DND-41 (cell line): ENCODE measurements around the gene NEGR1.
A peak's percentile ranks its signal among the peaks of the same experiment; 100 is the strongest.

ENCODE experiments used
- ATAC-seq: fragments of 200-7000 bp; cut with Tn5 transposase; 3 replicates; pipeline ENCODE4 v1.9.1; 2021; ENCODE audit warnings: low read depth; ENCODE audit not compliant: insufficient read depth
- DNase-seq: peaks from one replicate; pipeline ENCODE4 v3.0.0-alpha.2; 2020
- H2AFZ ChIP-seq: 2 replicates; pipeline ENCODE4 v1.6.0; 2012; ENCODE audit warnings: low read depth, low read length
- H3K27ac ChIP-seq: 2 replicates; pipeline ENCODE4 v1.5.1; 2012; ENCODE audit warnings: low read length, inconsistent platforms
- H3K27me3 ChIP-seq: fragments of 200-600 bp; sonication (generic); 2 replicates; pipeline ENCODE4 v1.6.0; 2012; ENCODE audit warnings: low read length, mild to moderate bottlenecking, inconsistent platforms; ENCODE audit not compliant: insufficient read depth, poor library complexity
- H3K36me3 ChIP-seq: 2 replicates; pipeline ENCODE4 v1.5.1; 2012; ENCODE audit warnings: low read length, inconsistent platforms; ENCODE audit not compliant: insufficient read depth
- H3K4me1 ChIP-seq: 2 replicates; pipeline ENCODE4 v1.5.1; 2012; ENCODE audit warnings: mild to moderate bottlenecking, low read length; ENCODE audit not compliant: insufficient read depth
- H3K4me2 ChIP-seq: 2 replicates; pipeline ENCODE4 v1.6.0; 2012; ENCODE audit warnings: mild to moderate bottlenecking, moderate library complexity, low read length, inconsistent platforms; ENCODE audit not compliant: insufficient read depth
- H3K4me3 ChIP-seq, 2 experiments: fragments of 200-600 bp in 1 of 2; shearing (Covaris generic) in 1 of 2; 2 replicates each; pipeline ENCODE4 v1.5.1; 2012 to 2016; ENCODE audit warnings: inconsistent platforms in 2 of 2, low read length in 2 of 2, mild to moderate bottlenecking in 2 of 2, low read depth in 1 of 2, moderate library complexity in 1 of 2
- H3K79me2 ChIP-seq: 2 replicates; pipeline ENCODE4 v1.6.0; 2012; ENCODE audit warnings: low read length, inconsistent platforms; ENCODE audit not compliant: insufficient read depth
- H3K9ac ChIP-seq: 2 replicates; pipeline ENCODE4 v1.6.0; 2012; ENCODE audit warnings: low read depth, mild to moderate bottlenecking, inconsistent platforms, low read length, moderate library complexity
- H3K9me3 ChIP-seq: 2 replicates; pipeline ENCODE4 v1.5.1; 2012; ENCODE audit warnings: low read length, moderate library complexity, mild to moderate bottlenecking, inconsistent platforms; ENCODE audit not compliant: insufficient read depth, severe bottlenecking
- H4K20me1 ChIP-seq: 2 replicates; pipeline ENCODE4 v1.6.0; 2012; ENCODE audit warnings: low read length; ENCODE audit not compliant: insufficient read depth
- EZH2 ChIP-seq: IDR thresholded peaks from 3 replicates; pipeline ENCODE4 v1.6.1; 2012; ENCODE audit warnings: borderline replicate concordance, low read depth, mild to moderate bottlenecking, moderate library complexity, low read length, inconsistent platforms; ENCODE audit not compliant: severe bottlenecking
- TF ChIP-seq, protein P1 (sequence below): IDR thresholded peaks from 2 replicates; pipeline ENCODE4 v1.5.1; 2012; ENCODE audit warnings: borderline replicate concordance, low read length, moderate library complexity, mild to moderate bottlenecking; ENCODE audit not compliant: poor library complexity, severe bottlenecking; ENCODE audit errors: extremely low read depth

The NEGR1 gene

GRCh38 chr1:71719330-71719729, 563.0 kb downstream of the NEGR1 start:
- no peaks in the 10 kb centered on the region for H3K79me2 ChIP-seq
- H3K4me3 ChIP-seq, result no peak overlapping the region
- DNase-seq (no peak), ATAC-seq (no peak)
- H3K4me2 ChIP-seq, result no peak overlapping the region
- TF ChIP-seq EZH2, result no peak
- TF ChIP-seq, protein P1, sequence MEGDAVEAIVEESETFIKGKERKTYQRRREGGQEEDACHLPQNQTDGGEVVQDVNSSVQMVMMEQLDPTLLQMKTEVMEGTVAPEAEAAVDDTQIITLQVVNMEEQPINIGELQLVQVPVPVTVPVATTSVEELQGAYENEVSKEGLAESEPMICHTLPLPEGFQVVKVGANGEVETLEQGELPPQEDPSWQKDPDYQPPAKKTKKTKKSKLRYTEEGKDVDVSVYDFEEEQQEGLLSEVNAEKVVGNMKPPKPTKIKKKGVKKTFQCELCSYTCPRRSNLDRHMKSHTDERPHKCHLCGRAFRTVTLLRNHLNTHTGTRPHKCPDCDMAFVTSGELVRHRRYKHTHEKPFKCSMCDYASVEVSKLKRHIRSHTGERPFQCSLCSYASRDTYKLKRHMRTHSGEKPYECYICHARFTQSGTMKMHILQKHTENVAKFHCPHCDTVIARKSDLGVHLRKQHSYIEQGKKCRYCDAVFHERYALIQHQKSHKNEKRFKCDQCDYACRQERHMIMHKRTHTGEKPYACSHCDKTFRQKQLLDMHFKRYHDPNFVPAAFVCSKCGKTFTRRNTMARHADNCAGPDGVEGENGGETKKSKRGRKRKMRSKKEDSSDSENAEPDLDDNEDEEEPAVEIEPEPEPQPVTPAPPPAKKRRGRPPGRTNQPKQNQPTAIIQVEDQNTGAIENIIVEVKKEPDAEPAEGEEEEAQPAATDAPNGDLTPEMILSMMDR, result no peak
- H3K36me3 ChIP-seq, result no peaks in the 10 kb centered on the region
- peaks cover 10% of the 10 kb centered on the region for H3K9me3 ChIP-seq
- no peak overlapping the region for H3K27ac ChIP-seq
- no peak overlapping the region for H3K9ac ChIP-seq
- no peaks in the 10 kb centered on the region for H3K27me3 ChIP-seq
- no peak overlapping the region for H2AFZ ChIP-seq
- no peaks in the 10 kb centered on the region for H3K4me1 ChIP-seq
- no peaks in the 10 kb centered on the region for H4K20me1 ChIP-seq

- Histone ChIP-seq H2AFZ (no peak overlapping the region), H3K27ac (no peak overlapping the region), H3K79me2 (no peaks in the 10 kb centered on the region), H3K27me3 (no peaks in the 10 kb centered on the region), H3K36me3 (no peaks in the 10 kb centered on the region), H3K4me3 (no peak overlapping the region), H3K9ac (no peak overlapping the region), H3K4me1 (0 out of 2 replicates have a peak, but pooled peaks cover 3% of the 10 kb centered on the region), H4K20me1 (no peaks in the 10 kb centered on the region), H3K9me3 (peaks cover 22% of the 10 kb centered on the region), H3K4me2 (no peak overlapping the region)
- DNase-seq (no peak), ATAC-seq (no peak)
- TF ChIP-seq, protein P1, result no peak
These were observed 565.2 kb downstream of the NEGR1 start for GRCh38 chr1:71717186-71717585.

- ATAC-seq, result no peak
- Histone ChIP-seq H3K4me1 (peaks cover 17% of the 10 kb centered on the region), H3K4me2 (no peak overlapping the region), H3K4me3 (no peak overlapping the region), H3K79me2 (no peaks in the 10 kb centered on the region), H3K9me3 (peaks cover 23% of the 10 kb centered on the region), H3K27ac (no peak overlapping the region), H3K9ac (no peak overlapping the region), H2AFZ (no peak overlapping the region), H3K27me3 (no peaks in the 10 kb centered on the region), H4K20me1 (no peaks in the 10 kb centered on the region), H3K36me3 (no peaks in the 10 kb centered on the region)
- no peak for TF ChIP-seq EZH2
- TF ChIP-seq, protein P1, result no peak
- no peak for DNase-seq
These were observed 570.9 kb downstream of the NEGR1 start for GRCh38 chr1:71711456-71711855.

DNA sequence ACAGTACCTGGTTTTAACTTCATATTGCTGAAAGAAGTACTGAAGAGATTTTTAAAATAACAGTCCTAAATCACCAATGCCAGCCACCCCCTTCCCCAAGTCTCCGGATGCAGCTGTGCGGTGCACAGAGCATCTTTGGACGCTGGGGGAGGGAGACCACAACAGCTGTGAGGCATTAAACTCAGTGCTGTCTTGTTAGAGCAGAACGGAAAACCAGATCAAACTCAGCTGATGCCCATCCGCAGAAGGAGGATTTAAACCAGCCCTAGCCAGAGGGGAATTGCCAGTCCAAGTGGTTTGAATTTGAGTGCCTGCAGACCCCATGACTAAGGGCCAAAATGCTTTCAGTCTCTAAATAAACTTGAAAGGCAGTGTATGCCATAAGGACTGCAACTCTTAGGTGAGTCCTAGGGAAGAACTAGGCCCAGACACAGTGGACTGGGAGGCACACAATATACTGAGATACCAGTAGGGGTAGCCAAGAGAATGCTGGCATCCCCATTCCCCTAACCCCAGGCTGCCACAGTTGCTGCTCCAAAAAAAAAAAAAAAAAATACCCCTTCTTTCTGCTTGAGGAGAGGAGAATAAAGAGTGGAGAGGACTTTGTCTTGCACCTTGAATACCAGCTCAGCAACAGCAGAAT, 576.2 kb downstream of the NEGR1 start:
- H3K4me3 ChIP-seq, result 0 out of 4 replicates have a peak overlapping the region, but pooled peaks of 1 of the 2 experiments have one; percentile 20
- peak overlapping the region; percentile 74 for H3K27ac ChIP-seq
- H3K4me2 ChIP-seq, result peak overlapping the region; percentile 50
- no peaks in the 10 kb centered on the region for H3K36me3 ChIP-seq
- H3K4me1 ChIP-seq, result peaks cover 34% of the 10 kb centered on the region
- H3K9ac ChIP-seq, result peak overlapping the region; percentile 32; the same call in 1 of the 2 replicates
- no peaks in the 10 kb centered on the region for H3K27me3 ChIP-seq
- no peaks in the 10 kb centered on the region for H3K79me2 ChIP-seq
- no peak overlapping the region for H2AFZ ChIP-seq
- TF ChIP-seq, protein P1, result peak; percentile 65
- TF ChIP-seq EZH2, result no peak
- H4K20me1 ChIP-seq, result no peaks in the 10 kb centered on the region
- peak; percentile 90 for DNase-seq
- H3K9me3 ChIP-seq, result peaks cover 16% of the 10 kb centered on the region
- peak; percentile 98 for ATAC-seq
